BLaER1 (cell line): ENCODE measurements around the gene RRAGC.

Source experiments
- H3K27ac ChIP-seq: shearing (Covaris generic); formaldehyde crosslinking; 2 replicates; pipeline ENCODE4 v1.8.1; 2022
- H3K27me3 ChIP-seq: shearing (Covaris generic); formaldehyde crosslinking; 2 replicates; pipeline ENCODE4 v1.8.1; 2022
- H3K36me3 ChIP-seq: shearing (Covaris generic); formaldehyde crosslinking; 2 replicates; pipeline ENCODE4 v1.8.1; 2022
- H3K4me1 ChIP-seq: shearing (Covaris generic); formaldehyde crosslinking; 2 replicates; pipeline ENCODE4 v1.8.1; 2022
- H3K4me2 ChIP-seq: shearing (Covaris generic); formaldehyde crosslinking; 2 replicates; pipeline ENCODE4 v1.8.1; 2022
- H3K4me3 ChIP-seq: shearing (Covaris generic); formaldehyde crosslinking; 2 replicates; pipeline ENCODE4 v1.8.1; 2022
- H3K9ac ChIP-seq: shearing (Covaris generic); formaldehyde crosslinking; 2 replicates; pipeline ENCODE4 v1.8.1; 2022
- H3K9me3 ChIP-seq: shearing (Covaris generic); formaldehyde crosslinking; 2 replicates; pipeline ENCODE4 v1.8.1; 2022
- H4K20me1 ChIP-seq: shearing (Covaris generic); formaldehyde crosslinking; 2 replicates; pipeline ENCODE4 v1.8.1; 2022
- Cebpa-rat ChIP-seq: shearing (Covaris generic); IDR thresholded peaks from 2 replicates; pipeline ENCODE4 v1.8.1; 2022

Gene RRAGC

DNA sequence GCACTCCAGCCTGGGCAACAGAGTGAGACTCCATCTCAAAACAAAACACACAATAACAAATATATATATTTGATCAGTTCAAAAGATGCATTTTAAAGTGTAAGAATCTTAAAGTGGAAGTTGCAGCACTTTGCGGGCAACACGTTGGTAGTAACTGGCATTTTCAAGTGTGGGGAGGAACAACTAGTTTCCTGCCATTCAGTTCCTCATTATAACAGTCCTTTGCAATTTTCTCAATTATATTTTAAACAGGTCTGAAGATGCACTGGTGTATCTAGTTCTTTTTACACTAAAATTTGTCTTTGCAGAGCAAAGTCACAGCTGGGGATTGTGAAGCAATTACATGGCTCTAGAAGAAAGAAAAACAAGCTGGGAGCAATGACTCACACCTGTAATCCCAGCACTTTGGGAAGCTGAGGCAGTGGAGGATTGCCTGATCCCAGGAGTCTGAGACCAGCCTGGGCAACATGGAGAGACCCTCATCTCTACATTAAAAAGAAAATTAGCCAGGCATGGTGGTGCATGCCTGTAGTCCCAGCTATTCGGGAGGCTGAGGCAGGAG is 25.3 kb downstream of the RRAGC start:
- no peaks in the 10 kb centered on the region for H4K20me1 ChIP-seq
- H3K4me3 ChIP-seq = no peak overlapping the region
- peaks cover 15% of the 10 kb centered on the region for H3K36me3 ChIP-seq
- H3K27ac ChIP-seq = no peak overlapping the region
- TF ChIP-seq Cebpa-rat = no peak
- H3K4me2 ChIP-seq = peak overlapping the region; percentile 7; the same call in 1 of the 2 replicates
- H3K27me3 ChIP-seq = no peaks in the 10 kb centered on the region
- H3K9ac ChIP-seq = no peak overlapping the region
- no peaks in the 10 kb centered on the region for H3K9me3 ChIP-seq
- peaks cover 9% of the 10 kb centered on the region; the same call in 1 of the 2 replicates for H3K4me1 ChIP-seq

DNA sequence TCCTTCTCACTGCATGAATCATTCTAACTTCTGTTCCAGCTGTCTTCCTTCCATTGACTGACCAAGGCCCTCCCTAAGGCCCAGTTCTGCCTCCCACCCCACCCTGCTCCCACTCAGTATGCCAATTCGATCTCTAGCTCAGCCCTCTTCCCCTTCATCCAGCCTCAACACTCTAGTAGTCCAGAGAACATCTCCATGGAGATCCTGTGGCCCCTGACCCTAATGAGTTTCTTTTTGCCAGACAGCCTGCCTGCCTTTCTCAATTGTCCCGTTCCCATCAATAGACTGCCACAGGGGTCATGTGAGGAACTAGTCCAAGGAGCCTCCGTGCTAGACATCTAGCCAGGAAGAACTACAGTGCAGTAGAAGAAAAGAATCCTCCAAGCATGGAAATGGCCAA is 26.4 kb downstream of the RRAGC start:
- no peaks in the 10 kb centered on the region for H4K20me1 ChIP-seq
- H3K9ac ChIP-seq = no peak overlapping the region
- H3K36me3 ChIP-seq = 0 out of 2 replicates have a peak, but pooled peaks cover 4% of the 10 kb centered on the region
- H3K27ac ChIP-seq = no peak overlapping the region
- no peaks in the 10 kb centered on the region for H3K9me3 ChIP-seq
- TF ChIP-seq Cebpa-rat = no peak
- peaks cover 9% of the 10 kb centered on the region; the same call in 1 of the 2 replicates for H3K4me1 ChIP-seq
- H3K27me3 ChIP-seq = no peaks in the 10 kb centered on the region
- no peak overlapping the region for H3K4me2 ChIP-seq
- no peak overlapping the region for H3K4me3 ChIP-seq

DNA sequence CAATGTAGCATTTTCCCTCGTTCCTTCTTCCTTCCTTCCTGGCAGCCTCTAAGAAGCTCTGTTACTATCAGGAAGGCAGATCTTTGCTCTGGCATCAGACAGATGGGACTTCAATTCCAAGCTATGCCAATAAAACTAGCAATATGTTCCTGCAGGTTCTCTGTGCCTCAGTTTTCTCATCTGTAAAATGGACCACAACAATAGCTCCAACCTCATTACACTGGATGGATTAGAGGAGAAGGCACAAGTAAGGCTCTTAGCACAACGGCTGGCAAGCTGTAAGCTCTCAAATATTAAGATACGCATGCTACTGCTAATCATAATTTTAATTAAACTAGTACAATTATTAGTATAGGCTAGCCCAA is 27.2 kb downstream of the RRAGC start:
- Histone ChIP-seq H3K36me3 (no peaks in the 10 kb centered on the region), H3K9me3 (no peaks in the 10 kb centered on the region), H3K9ac (no peak overlapping the region), H3K4me1 (peaks cover 9% of the 10 kb centered on the region; the same call in 1 of the 2 replicates), H3K4me2 (no peak overlapping the region), H3K27me3 (no peaks in the 10 kb centered on the region), H4K20me1 (no peaks in the 10 kb centered on the region), H3K4me3 (no peak overlapping the region), H3K27ac (no peak overlapping the region)
- TF ChIP-seq Cebpa-rat = no peak

DNA sequence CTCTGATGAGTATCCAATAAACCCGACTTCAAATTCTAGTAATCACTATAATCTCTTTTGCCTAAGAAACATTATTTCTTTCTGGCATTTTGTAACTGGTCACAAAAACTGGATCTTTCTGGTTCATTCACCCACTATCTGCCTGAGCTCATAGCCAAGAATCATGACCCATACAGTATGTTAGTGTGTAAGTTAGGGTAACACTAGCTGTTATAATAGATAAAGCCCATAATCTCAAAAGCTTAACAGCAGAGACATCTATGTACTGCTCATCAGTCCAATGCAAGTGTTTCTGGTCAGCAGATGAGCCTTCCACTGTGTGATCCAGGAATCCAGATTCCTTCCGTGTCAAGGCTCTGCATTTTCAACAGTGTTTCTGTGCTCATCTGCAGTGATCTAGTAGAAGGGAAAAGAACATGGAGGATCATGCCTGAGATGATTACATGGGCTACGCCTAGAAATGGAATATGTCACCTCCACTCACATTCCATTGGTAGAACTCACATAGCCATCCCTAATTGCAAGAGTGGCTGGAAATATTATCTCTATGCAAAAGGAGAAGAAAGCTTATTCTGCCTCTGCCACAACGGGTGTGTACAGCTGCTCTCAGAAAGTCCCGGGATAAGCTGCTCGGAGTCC is 27.7 kb downstream of the RRAGC start:
- no peaks in the 10 kb centered on the region for H3K9me3 ChIP-seq
- no peak overlapping the region for H3K27ac ChIP-seq
- H3K4me3 ChIP-seq = no peak overlapping the region
- H3K4me2 ChIP-seq = no peak overlapping the region
- no peaks in the 10 kb centered on the region for H4K20me1 ChIP-seq
- H3K9ac ChIP-seq = no peak overlapping the region
- peaks cover 9% of the 10 kb centered on the region; the same call in 1 of the 2 replicates for H3K4me1 ChIP-seq
- no peaks in the 10 kb centered on the region for H3K36me3 ChIP-seq
- no peak for TF ChIP-seq Cebpa-rat
- no peaks in the 10 kb centered on the region for H3K27me3 ChIP-seq

DNA sequence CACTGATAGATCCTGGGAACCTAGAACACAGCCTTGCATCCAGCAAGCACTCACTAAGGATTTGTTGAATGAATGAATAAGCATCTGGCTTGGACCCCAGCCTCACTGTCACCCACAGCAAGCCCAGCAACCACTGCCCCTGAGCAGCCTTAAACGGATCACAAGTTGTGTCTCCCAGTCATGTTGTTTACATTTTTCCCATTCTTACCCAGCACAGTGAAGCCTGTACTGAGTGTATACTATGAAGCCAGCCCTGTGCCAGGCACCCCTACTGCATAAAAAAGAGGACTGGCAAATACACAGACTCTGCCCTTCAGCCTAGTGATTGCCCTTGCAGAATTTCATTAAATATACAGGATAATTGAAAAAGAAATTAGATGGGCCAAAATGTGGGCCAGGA is 30.2 kb downstream of the RRAGC start:
- Histone ChIP-seq H3K27me3 (no peaks in the 10 kb centered on the region), H3K4me1 (peaks cover 4% of the 10 kb centered on the region; the same call in 1 of the 2 replicates), H3K9ac (no peak overlapping the region), H3K9me3 (no peaks in the 10 kb centered on the region), H3K27ac (no peak overlapping the region), H3K4me3 (no peak overlapping the region), H3K36me3 (no peaks in the 10 kb centered on the region), H4K20me1 (no peaks in the 10 kb centered on the region), H3K4me2 (no peak overlapping the region)
- TF ChIP-seq Cebpa-rat = no peak

DNA sequence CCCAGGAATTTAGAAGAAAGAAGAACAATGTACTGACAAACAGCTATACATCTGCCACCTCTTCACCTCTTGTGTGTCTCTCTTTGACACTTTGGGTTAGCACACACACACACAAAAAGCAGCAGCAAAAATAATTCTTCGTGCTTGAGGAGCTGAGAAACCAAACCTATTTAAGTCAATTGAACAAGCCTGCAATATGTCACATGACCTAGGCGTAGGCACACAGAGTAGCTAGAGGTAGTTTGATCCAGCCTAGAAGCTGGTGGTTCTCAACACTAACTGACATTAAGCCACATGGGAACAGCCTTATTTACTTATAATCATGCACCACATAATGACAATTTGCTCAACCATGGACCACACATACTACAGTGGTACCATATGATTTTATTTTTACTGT is 32.3 kb downstream of the RRAGC start:
- Histone ChIP-seq H4K20me1 (no peaks in the 10 kb centered on the region), H3K36me3 (no peaks in the 10 kb centered on the region), H3K9ac (no peak overlapping the region), H3K4me1 (no peaks in the 10 kb centered on the region), H3K27ac (no peak overlapping the region), H3K4me3 (no peak overlapping the region), H3K4me2 (no peak overlapping the region), H3K27me3 (no peaks in the 10 kb centered on the region), H3K9me3 (no peaks in the 10 kb centered on the region)
- no peak for TF ChIP-seq Cebpa-rat

DNA sequence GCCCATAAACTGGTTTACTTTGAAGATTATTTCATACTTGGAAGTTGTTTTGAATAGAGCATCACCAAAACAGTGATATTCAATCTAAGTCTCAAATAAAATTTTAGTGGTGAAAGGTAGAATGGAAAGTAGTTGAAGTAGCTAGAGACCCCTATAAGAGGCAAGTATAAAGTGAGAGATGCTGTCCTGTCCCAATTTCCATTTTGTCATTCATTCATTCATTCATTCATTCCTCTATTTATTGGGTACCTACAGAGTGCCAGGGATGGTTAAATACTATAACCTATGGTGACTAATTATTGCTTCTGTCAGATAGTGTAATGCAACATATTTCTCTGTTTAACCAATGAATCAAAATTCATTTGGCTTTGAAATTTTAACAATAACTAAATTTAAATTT is 32.7 kb downstream of the RRAGC start:
- no peaks in the 10 kb centered on the region for H3K4me1 ChIP-seq
- H3K36me3 ChIP-seq = no peaks in the 10 kb centered on the region
- H4K20me1 ChIP-seq = no peaks in the 10 kb centered on the region
- H3K4me3 ChIP-seq = no peak overlapping the region
- no peak overlapping the region for H3K9ac ChIP-seq
- no peak overlapping the region for H3K4me2 ChIP-seq
- no peaks in the 10 kb centered on the region for H3K9me3 ChIP-seq
- no peak overlapping the region for H3K27ac ChIP-seq
- no peaks in the 10 kb centered on the region for H3K27me3 ChIP-seq
- TF ChIP-seq Cebpa-rat = no peak

DNA sequence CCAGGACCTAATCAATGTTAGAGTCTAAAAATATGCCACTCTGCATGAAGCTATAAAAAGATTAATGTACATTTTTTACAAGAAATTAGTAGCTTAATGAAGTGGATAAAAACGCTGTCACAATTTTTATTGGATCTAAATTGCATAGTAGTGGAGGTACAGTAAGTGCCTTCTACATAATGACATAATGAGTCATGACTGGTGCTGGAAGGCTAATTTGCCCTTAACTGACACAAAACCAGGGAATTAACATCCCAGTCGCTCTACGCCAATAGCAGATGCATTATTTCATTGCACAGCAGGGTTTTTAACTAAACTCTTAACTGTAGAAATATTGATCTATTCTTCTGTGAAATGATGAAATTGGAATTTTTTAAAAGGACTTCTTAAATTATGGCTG is 33.3 kb downstream of the RRAGC start:
- H3K4me1 ChIP-seq = no peaks in the 10 kb centered on the region
- no peak for TF ChIP-seq Cebpa-rat
- no peak overlapping the region for H3K4me3 ChIP-seq
- H3K9ac ChIP-seq = no peak overlapping the region
- no peaks in the 10 kb centered on the region for H4K20me1 ChIP-seq
- no peaks in the 10 kb centered on the region for H3K9me3 ChIP-seq
- no peak overlapping the region for H3K4me2 ChIP-seq
- H3K27me3 ChIP-seq = no peaks in the 10 kb centered on the region
- no peaks in the 10 kb centered on the region for H3K36me3 ChIP-seq
- no peak overlapping the region for H3K27ac ChIP-seq

DNA sequence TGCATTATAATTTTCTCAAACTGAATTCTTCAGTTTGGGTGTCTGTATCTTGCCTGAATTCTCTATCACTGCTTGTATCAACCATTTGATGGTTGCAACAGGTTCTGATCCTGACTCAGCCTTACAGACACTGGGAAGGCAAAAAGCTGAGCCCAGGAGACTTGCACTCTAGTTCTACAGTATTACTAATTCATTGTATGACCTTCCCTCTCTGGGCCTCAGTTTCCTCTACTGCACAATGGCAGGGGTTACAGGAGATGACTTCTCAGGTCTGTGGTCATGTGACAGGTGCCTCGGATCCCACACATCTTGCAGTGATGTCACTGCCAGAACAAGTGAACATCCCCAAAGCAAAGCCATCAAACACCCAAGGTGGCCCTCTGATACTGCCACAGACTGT is 38.7 kb downstream of the RRAGC start:
- H3K27me3 ChIP-seq = peaks cover 44% of the 10 kb centered on the region

DNA sequence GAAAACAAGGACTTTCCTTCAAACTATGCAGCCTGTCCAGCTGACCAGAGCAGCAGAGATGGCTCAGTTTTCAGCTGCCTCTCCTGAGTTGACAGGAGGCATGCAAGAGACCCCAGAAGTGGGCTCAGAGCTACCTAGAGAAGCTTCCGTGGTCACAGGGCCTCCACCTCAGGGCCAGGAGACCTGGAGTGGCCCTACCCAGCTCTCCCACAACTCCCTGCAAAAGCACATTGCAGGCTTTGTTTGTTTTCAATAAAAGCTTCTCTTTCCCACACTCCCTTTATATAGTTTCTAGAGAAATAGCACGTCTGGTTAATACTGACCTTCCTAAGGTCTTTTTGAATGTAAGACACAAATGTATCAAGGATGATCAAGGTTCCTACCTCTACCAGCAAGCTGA is 40.1 kb downstream of the RRAGC start:
- H3K4me1 ChIP-seq = peaks cover 27% of the 10 kb centered on the region
- no peak overlapping the region for H3K27ac ChIP-seq
- no peak overlapping the region for H3K9ac ChIP-seq
- H4K20me1 ChIP-seq = no peaks in the 10 kb centered on the region
- no peak for TF ChIP-seq Cebpa-rat
- no peaks in the 10 kb centered on the region for H3K36me3 ChIP-seq
- H3K4me3 ChIP-seq = no peak overlapping the region
- peaks cover 57% of the 10 kb centered on the region for H3K27me3 ChIP-seq
- peaks cover 16% of the 10 kb centered on the region for H3K9me3 ChIP-seq
- no peak overlapping the region for H3K4me2 ChIP-seq

More for the DNA sequence above, 38.7 kb downstream of the RRAGC start:
- no peak overlapping the region for H3K9ac ChIP-seq
- no peak for TF ChIP-seq Cebpa-rat
- H3K4me3 ChIP-seq = no peak overlapping the region
- H3K4me1 ChIP-seq = peaks cover 22% of the 10 kb centered on the region
- H3K9me3 ChIP-seq = peaks cover 16% of the 10 kb centered on the region
- no peak overlapping the region for H3K27ac ChIP-seq
- no peaks in the 10 kb centered on the region for H3K36me3 ChIP-seq
- no peak overlapping the region for H3K4me2 ChIP-seq
- H4K20me1 ChIP-seq = no peaks in the 10 kb centered on the region
